PC-9 (cell line): ENCODE data around the gene ACBD4. TPM values are rescaled to one million over a fixed set of nuclear protein-coding genes. Genes with fewer than 3 reads are reported as not detected.

Experiments used
- BruUV-seq: library from RNA; stranded (reverse); fragments of 400-500 nt; replicated peaks from 2 replicates; lab custom pipeline; 2021; lab: Mats Ljungman, UMichigan
- CTCF ChIA-PET: fragments of 300-600 bp; sonication (Branson Sonifier 250); formaldehyde crosslinking; loops from one replicate; lab custom pipeline; 2022; ENCODE audit warnings: antibody characterized with exemption; lab: Charles Lee
- POLR2A ChIA-PET: fragments of 300-600 bp; sonication (Branson Sonifier 250); formaldehyde crosslinking; loops from one replicate; lab custom pipeline; 2022; ENCODE audit warnings: antibody characterized with exemption; ENCODE audit not compliant: unreplicated experiment; lab: Charles Lee
- DNase-seq, 2 experiments: peaks; one replicate each; pipeline versions ENCODE4 v3.0.0 to v3.0.0-alpha.2; 2015 to 2022; ENCODE audit warnings: mixed read lengths in 1 of 2
- H2AFZ ChIP-seq: fragments of 200-600 bp; sonication (generic); 2 replicates; pipeline ENCODE4 v1.8.1; 2017; ENCODE audit warnings: antibody characterized with exemption
- H3F3A ChIP-seq: fragments of 200-600 bp; sonication (generic); 2 replicates; pipeline ENCODE4 v1.8.1; 2017; ENCODE audit warnings: antibody characterized with exemption, mild to moderate bottlenecking, low read depth; ENCODE audit not compliant: insufficient read depth
- H3K27ac ChIP-seq: fragments of 200-600 bp; sonication (generic); 2 replicates; pipeline ENCODE4 v1.6.1; 2016; ENCODE audit warnings: mixed run types
- H3K27me3 ChIP-seq: fragments of 200-600 bp; sonication (generic); 2 replicates; pipeline ENCODE4 v1.6.1; 2016; ENCODE audit warnings: low read depth, mixed run types; ENCODE audit not compliant: insufficient read depth
- H3K36me3 ChIP-seq: fragments of 200-600 bp; sonication (generic); 2 replicates; pipeline ENCODE4 v1.6.1; 2016; ENCODE audit warnings: low read depth, mixed run types
- H3K4me1 ChIP-seq: fragments of 200-600 bp; sonication (generic); replicated peaks from 2 replicates; pipeline ENCODE4 v1.6.1; 2016; ENCODE audit warnings: mixed run types; ENCODE audit not compliant: insufficient read depth
- H3K4me2 ChIP-seq: fragments of 200-600 bp; sonication (generic); 2 replicates; pipeline ENCODE4 v1.6.1; 2017; ENCODE audit warnings: mixed run types
- H3K4me3 ChIP-seq: fragments of 200-600 bp; sonication (generic); 2 replicates; pipeline ENCODE4 v1.6.1; 2016; ENCODE audit warnings: mixed run types
- H3K79me2 ChIP-seq: fragments of 200-600 bp; sonication (generic); 2 replicates; pipeline ENCODE4 v1.6.1; 2017; ENCODE audit warnings: low read depth, mixed run types
- H3K9me2 ChIP-seq: fragments of 200-600 bp; sonication (generic); 2 replicates; pipeline ENCODE4 v1.8.1; 2017; ENCODE audit warnings: mild to moderate bottlenecking; ENCODE audit not compliant: insufficient read depth
- H3K9me3 ChIP-seq: fragments of 200-600 bp; sonication (generic); 2 replicates; pipeline ENCODE4 v1.8.1; 2016; ENCODE audit warnings: low read depth; ENCODE audit not compliant: insufficient read depth
- H4K20me1 ChIP-seq: fragments of 200-600 bp; sonication (generic); 2 replicates; pipeline ENCODE4 v1.8.1; 2017; ENCODE audit not compliant: insufficient read depth
- EZH2 ChIP-seq: fragments of 200-600 bp; sonication (generic); IDR thresholded peaks from 2 replicates; pipeline ENCODE4 v1.8.0; 2017; ENCODE audit warnings: antibody characterized with exemption, low read depth
- intact Hi-C: fragments of 100-400 bp; cut with micrococcal nuclease; formaldehyde crosslinking; loops from one replicate; pipeline ENCODE4 v1.10.0; 2022; ENCODE audit not compliant: unreplicated experiment
- total RNA-seq: library from RNA; stranded (reverse); gene quantifications from 2 replicates; pipeline ENCODE4 v1.2.3, GENCODE V29; 2021
- TF ChIP-seq, protein P1 (sequence below): fragments of 200-600 bp; sonication (generic); conservative IDR thresholded peaks from 2 replicates; pipeline ENCODE4 v1.6.1; 2017; ENCODE audit warnings: mixed run types, antibody characterized with exemption, mild to moderate bottlenecking, moderate library complexity

The ACBD4 gene
- total RNA-seq, 1 experiment from 2014 or later = 14.6 TPM

DNA sequence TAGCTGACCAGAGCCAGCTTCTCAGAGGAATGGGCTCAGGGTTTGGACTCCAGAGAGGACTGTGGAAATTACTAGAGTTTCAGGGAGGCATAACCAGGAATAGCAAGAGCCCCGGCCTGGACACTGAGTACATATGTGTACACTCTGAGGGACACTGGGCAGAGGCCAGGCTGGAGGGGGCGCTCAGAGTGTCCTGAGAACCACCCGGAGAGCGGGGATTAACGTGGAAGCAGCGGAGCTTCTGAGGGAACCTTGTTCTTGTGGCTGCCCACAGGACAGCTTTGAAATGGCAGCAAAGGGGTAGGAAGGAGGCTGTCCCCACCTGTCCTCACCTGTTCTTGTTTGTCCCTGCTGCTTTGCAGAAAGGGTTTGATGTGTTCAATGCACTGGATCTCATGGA lies 31.0 kb upstream of the ACBD4 start:
- Histone ChIP-seq H3K9me2 (no peaks in the 10 kb centered on the region), H3K27ac (no peak overlapping the region), H3K9me3 (no peaks in the 10 kb centered on the region), H3F3A (peaks cover 22% of the 10 kb centered on the region), H4K20me1 (no peaks in the 10 kb centered on the region; the same call in 1 of the 2 replicates), H3K79me2 (no peaks in the 10 kb centered on the region), H3K27me3 (no peaks in the 10 kb centered on the region), H3K36me3 (peaks cover 16% of the 10 kb centered on the region), H3K4me1 (no peaks in the 10 kb centered on the region), H3K4me2 (no peak overlapping the region), H2AFZ (no peak overlapping the region), H3K4me3 (no peak overlapping the region)
- ChIA-PET CTCF (no interaction called here), POLR2A (no interaction called here)
- BruUV-seq = no TSS peak
- intact Hi-C loops = no loop called here
- no peak for TF ChIP-seq EZH2
- TF ChIP-seq, protein P1, sequence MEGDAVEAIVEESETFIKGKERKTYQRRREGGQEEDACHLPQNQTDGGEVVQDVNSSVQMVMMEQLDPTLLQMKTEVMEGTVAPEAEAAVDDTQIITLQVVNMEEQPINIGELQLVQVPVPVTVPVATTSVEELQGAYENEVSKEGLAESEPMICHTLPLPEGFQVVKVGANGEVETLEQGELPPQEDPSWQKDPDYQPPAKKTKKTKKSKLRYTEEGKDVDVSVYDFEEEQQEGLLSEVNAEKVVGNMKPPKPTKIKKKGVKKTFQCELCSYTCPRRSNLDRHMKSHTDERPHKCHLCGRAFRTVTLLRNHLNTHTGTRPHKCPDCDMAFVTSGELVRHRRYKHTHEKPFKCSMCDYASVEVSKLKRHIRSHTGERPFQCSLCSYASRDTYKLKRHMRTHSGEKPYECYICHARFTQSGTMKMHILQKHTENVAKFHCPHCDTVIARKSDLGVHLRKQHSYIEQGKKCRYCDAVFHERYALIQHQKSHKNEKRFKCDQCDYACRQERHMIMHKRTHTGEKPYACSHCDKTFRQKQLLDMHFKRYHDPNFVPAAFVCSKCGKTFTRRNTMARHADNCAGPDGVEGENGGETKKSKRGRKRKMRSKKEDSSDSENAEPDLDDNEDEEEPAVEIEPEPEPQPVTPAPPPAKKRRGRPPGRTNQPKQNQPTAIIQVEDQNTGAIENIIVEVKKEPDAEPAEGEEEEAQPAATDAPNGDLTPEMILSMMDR = no peak
- no peak for DNase-seq

DNA sequence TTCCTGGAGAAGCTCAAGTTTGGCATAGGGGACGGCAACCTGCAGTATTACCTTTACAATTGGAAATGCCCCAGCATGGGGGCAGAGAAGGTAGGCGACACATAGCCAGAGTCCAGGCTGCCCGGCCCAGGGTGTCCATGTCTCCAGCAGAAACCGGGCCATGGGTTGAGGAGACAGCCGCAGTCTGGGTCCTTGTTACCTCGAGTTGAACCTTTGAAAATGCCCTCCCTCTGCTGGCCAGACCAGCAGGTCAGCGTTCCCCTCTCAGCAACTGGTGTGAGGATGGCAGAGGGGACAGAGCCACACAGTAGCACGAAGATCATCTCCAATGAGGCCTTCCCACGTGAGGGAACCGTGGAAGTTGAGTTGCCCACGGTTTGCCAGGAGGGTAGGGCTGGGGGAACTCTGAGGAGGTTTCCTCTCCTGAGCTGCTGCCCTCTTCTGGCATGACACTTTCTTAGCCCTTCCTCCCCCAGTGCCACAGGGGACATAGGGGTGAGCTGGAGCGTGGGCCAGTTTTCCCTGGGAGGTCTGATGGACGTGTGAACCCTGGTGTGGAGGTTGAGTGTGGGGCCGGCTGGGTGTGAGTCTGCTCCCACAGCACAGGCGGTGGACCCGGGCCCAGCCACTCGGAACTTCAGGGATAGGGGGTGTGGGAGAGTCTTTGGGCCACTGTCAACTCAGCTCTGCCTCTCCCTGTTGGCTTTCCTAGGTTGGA lies 30.4 kb upstream of the ACBD4 start:
- H2AFZ ChIP-seq = no peak overlapping the region
- H3K79me2 ChIP-seq = no peaks in the 10 kb centered on the region
- no peaks in the 10 kb centered on the region for H3K9me2 ChIP-seq
- H3K36me3 ChIP-seq = peaks cover 11% of the 10 kb centered on the region
- H3F3A ChIP-seq = peaks cover 17% of the 10 kb centered on the region
- CTCF ChIA-PET = no interaction called here
- intact Hi-C loops = no loop called here
- H3K27ac ChIP-seq = no peak overlapping the region
- no peaks in the 10 kb centered on the region for H3K4me1 ChIP-seq
- BruUV-seq = no TSS peak
- POLR2A ChIA-PET = no interaction called here
- DNase-seq = no peak
- no peaks in the 10 kb centered on the region for H3K27me3 ChIP-seq
- TF ChIP-seq, protein P1 = no peak; the same call in 1 of the 2 replicates
- TF ChIP-seq EZH2 = no peak
- H3K9me3 ChIP-seq = no peaks in the 10 kb centered on the region
- H3K4me3 ChIP-seq = no peak overlapping the region
- no peaks in the 10 kb centered on the region; the same call in 1 of the 2 replicates for H4K20me1 ChIP-seq
- H3K4me2 ChIP-seq = no peak overlapping the region

DNA sequence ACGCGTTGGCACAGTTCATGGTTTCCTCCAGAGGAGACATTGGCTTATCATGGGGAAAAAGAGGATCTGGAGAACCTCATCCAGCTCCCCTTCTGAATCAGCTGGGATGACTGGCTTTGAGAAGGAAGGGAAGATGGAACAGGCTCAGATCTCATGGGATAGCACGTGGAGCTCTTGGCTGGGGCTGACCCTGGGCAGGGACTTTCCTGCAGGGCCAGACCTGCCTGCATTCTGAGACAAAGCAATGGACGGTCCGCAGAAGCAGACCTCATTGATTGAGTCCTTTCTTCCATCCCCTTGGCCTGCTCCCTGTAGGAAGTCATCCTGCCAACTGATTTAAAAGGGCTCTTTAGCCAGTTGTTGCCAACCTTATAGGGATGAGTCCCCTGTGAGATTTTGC lies 29.4 kb upstream of the ACBD4 start:
- DNase-seq = no peak
- H3K4me2 ChIP-seq = no peak overlapping the region
- no TSS peak for BruUV-seq
- no peaks in the 10 kb centered on the region for H3K4me1 ChIP-seq
- ChIA-PET CTCF (no interaction called here), POLR2A (no interaction called here)
- no peaks in the 10 kb centered on the region for H3K9me2 ChIP-seq
- no peaks in the 10 kb centered on the region for H3K9me3 ChIP-seq
- TF ChIP-seq, protein P1 = no peak
- no peak for TF ChIP-seq EZH2
- H3K79me2 ChIP-seq = no peaks in the 10 kb centered on the region
- H3K36me3 ChIP-seq = peaks cover 11% of the 10 kb centered on the region; the same call in 1 of the 2 replicates
- H3K27ac ChIP-seq = no peak overlapping the region
- no peak overlapping the region for H3K4me3 ChIP-seq
- H3F3A ChIP-seq = peaks cover 15% of the 10 kb centered on the region
- H2AFZ ChIP-seq = no peak overlapping the region
- H3K27me3 ChIP-seq = no peaks in the 10 kb centered on the region
- intact Hi-C loops = no loop called here
- H4K20me1 ChIP-seq = no peaks in the 10 kb centered on the region; the same call in 1 of the 2 replicates
